Measurements from ENCODE around the gene COPS4.

DNA sequence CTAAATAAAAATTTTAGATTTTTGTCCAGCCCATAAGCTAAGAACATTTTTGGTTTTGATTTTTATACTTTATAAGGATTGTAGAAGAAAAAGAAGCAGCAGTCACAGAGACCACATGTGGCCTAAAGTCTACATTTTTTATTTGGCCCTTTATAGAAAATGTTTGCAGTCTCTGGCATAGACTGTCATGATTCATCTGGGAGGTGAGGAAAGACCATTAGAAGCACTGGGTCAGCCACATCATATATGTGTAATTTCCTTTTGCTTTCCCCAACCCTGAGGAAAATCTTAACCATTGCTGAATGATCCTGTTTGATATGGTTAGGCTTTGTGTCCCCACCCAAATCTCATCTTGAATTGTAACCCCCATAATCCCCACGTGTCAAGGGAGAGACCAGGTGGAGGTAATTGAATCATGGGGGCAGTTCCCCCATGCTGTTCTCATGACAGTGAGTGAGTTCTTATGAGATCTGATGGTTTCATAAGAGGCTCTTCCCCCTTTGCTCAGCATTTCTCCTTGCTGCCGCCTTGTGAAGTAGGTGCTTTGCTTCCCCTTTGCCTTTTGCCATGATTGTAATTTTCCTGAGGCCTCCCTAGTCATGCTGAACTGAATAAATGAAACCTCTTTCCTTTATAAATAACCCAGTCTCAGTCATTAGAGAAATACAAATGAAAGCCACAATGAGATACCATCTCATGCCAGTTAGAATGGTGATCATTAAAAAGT, 12.1 kb upstream of the COPS4 start:
- TF ChIP-seq, protein P1, sequence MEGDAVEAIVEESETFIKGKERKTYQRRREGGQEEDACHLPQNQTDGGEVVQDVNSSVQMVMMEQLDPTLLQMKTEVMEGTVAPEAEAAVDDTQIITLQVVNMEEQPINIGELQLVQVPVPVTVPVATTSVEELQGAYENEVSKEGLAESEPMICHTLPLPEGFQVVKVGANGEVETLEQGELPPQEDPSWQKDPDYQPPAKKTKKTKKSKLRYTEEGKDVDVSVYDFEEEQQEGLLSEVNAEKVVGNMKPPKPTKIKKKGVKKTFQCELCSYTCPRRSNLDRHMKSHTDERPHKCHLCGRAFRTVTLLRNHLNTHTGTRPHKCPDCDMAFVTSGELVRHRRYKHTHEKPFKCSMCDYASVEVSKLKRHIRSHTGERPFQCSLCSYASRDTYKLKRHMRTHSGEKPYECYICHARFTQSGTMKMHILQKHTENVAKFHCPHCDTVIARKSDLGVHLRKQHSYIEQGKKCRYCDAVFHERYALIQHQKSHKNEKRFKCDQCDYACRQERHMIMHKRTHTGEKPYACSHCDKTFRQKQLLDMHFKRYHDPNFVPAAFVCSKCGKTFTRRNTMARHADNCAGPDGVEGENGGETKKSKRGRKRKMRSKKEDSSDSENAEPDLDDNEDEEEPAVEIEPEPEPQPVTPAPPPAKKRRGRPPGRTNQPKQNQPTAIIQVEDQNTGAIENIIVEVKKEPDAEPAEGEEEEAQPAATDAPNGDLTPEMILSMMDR (IDR thresholded peaks at IDR 0.05; ENCODE audit: low read length) = no peak
- no peak for TF ChIP-seq EZH2 (optimal IDR thresholded peaks at IDR 0.05; ENCODE audit: low read depth, low read length)
